ENCODE measurements around the gene SLC25A1.
A peak's percentile ranks its signal among the peaks of the same experiment; 100 is the strongest.

SLC25A1 gene

GRCh38 chr22:19180234-19180633 lies 1.7 kb upstream of the SLC25A1 start:
- no peak for DNase-seq

GRCh38 chr22:19179497-19180048 lies 1.0 kb upstream of the SLC25A1 start:
- peak; percentile 45 for DNase-seq

GRCh38 chr22:19178065-19178656 lies 375 bp downstream of the SLC25A1 start:
- DNase-seq: peak; percentile 71

- no peak for DNase-seq
Measured at GRCh38 chr22:19177164-19178064, 1.1 kb downstream of the SLC25A1 start.

- no peak for DNase-seq
Measured at GRCh38 chr22:19176732-19177131, 1.8 kb downstream of the SLC25A1 start.

- DNase-seq: no peak
Measured at GRCh38 chr22:19176175-19176643, 2.3 kb downstream of the SLC25A1 start.

- DNase-seq: no peak
Measured at GRCh38 chr22:19175602-19176174, 2.8 kb downstream of the SLC25A1 start.

GRCh38 chr22:19175026-19175601 lies 3.4 kb downstream of the SLC25A1 start:
- no peak for DNase-seq

GRCh38 chr22:19174106-19175025 lies 4.2 kb downstream of the SLC25A1 start:
- no peak for DNase-seq

- DNase-seq: no peak
Measured at GRCh38 chr22:19173047-19174035, 5.2 kb downstream of the SLC25A1 start.

GRCh38 chr22:19172213-19173046 lies 6.1 kb downstream of the SLC25A1 start:
- DNase-seq: no peak

GRCh38 chr22:19169947-19170318 lies 8.6 kb downstream of the SLC25A1 start:
- no peak for DNase-seq

GRCh38 chr22:19169002-19169946 lies 9.3 kb downstream of the SLC25A1 start:
- no peak for DNase-seq

- no peak for DNase-seq
Measured at GRCh38 chr22:19168088-19168890, 10.2 kb downstream of the SLC25A1 start.

GRCh38 chr22:19167106-19167869 lies 11.2 kb downstream of the SLC25A1 start:
- DNase-seq: no peak

GRCh38 chr22:19166421-19166820 lies 12.1 kb downstream of the SLC25A1 start:
- no peak for DNase-seq

GRCh38 chr22:19164425-19164824 lies 14.1 kb downstream of the SLC25A1 start:
- no peak for DNase-seq
